ENCODE measurements around the gene PRMT1. TPM values are rescaled to one million over a fixed set of nuclear protein-coding genes. Genes with fewer than 3 reads are reported as not detected.

The PRMT1 gene
- total and polyA plus RNA-seq, 9 of the 15 experiments (the other 6 are each of a cell fraction or from before 2014, with no cell fraction given): 13.3 to 464 (median 326) TPM

GRCh38 chr19:49680421-49681351 is 3.6 kb downstream of the PRMT1 start (continued):
- TF ChIP-seq E2F1 (CRISPR knock-in tag; IDR thresholded peaks at IDR 0.05): peak; percentile 86; the same call in 1 of the 2 replicates
- TF ChIP-seq NR2F6 (CRISPR knock-in tag; IDR thresholded peaks at IDR 0.05): no peak
- no peak for TF ChIP-seq CBX8 (IDR thresholded peaks at IDR 0.05; ENCODE audit: borderline replicate concordance, extremely low read depth, low read depth, low read length, poor library complexity, severe bottlenecking)
- no peak for TF ChIP-seq TAL1 (IDR thresholded peaks at IDR 0.05)
- TF ChIP-seq ATF4 (CRISPR knock-in tag; IDR thresholded peaks at IDR 0.05): no peak
- TF ChIP-seq ZNF699 (CRISPR knock-in tag; IDR thresholded peaks at IDR 0.05; ENCODE audit: insufficient replicate concordance): no peak
- peak; percentile 61; the same call in 1 of the 2 replicates for TF ChIP-seq FOXP1 (CRISPR knock-in tag; IDR thresholded peaks at IDR 0.05)
- TF ChIP-seq MAZ (CRISPR knock-in tag; conservative IDR thresholded peaks at IDR 0.05 in 1 of 2, IDR thresholded peaks at IDR 0.05 in 1 of 2): peak; percentile 42 to 65; a peak in 2 of 4 replicates
- no peak for TF ChIP-seq NCOA1 (IDR thresholded peaks at IDR 0.05; ENCODE audit: low read depth)
- TF ChIP-seq ZNF347 (CRISPR knock-in tag; IDR thresholded peaks at IDR 0.05; ENCODE audit: low read depth): no peak
- no peak for TF ChIP-seq ELF2 (CRISPR knock-in tag; IDR thresholded peaks at IDR 0.05)
- TF ChIP-seq TSC22D4 (tag; IDR thresholded peaks at IDR 0.05): no peak
- no peak for TF ChIP-seq ZNF644 (tag; IDR thresholded peaks at IDR 0.05; ENCODE audit: low read depth)
- TF ChIP-seq CBFA2T3 (IDR thresholded peaks at IDR 0.05): no peak
- TF ChIP-seq YY1 (IDR thresholded peaks at IDR 0.05; ENCODE audit: borderline replicate concordance in 1 of 3, control insufficient read depth in 1 of 3, extremely low read depth in 1 of 3, insufficient read depth in 3 of 3, insufficient read length in 1 of 3, insufficient replicate concordance in 2 of 3, low read depth in 1 of 3, low read length in 2 of 3): no peak
- TF ChIP-seq ATF3 (IDR thresholded peaks at IDR 0.05): no peak
- TF ChIP-seq ATF3 (CRISPR knock-in tag; conservative IDR thresholded peaks at IDR 0.05): 0 out of 2 replicates have a peak, but pooled peaks have one; percentile 52
